A549 (cell line): ENCODE measurements around the gene MADD. TPM values are rescaled to one million over a fixed set of nuclear protein-coding genes. Genes with fewer than 3 reads are reported as not detected.

Source experiments
- ATAC-seq, 2 experiments: fragments of 200-7000 bp in 1 of 2; fragments of >200 bp in 1 of 2; cut with Nextera tagmentation in 1 of 2; cut with Tn5 transposase in 1 of 2; 3 replicates each; pipeline versions ENCODE4 v1.8.0 to v1.9.1; 2018 to 2020; ENCODE audit warnings: mild to moderate bottlenecking in 1 of 2, moderate library complexity in 1 of 2
- CTCF ChIA-PET: fragments of 300-600 bp; sonication (Branson Sonifier 250); formaldehyde crosslinking; extraction: SDS; loops from one replicate; lab custom pipeline; 2021; ENCODE audit warnings: antibody characterized with exemption, inconsistent platforms; lab: Yijun Ruan, JAX
- POLR2A ChIA-PET: fragments of 350-600 bp; formaldehyde crosslinking; extraction: SDS; loops from one replicate; lab custom pipeline; 2021; ENCODE audit warnings: antibody characterized with exemption, inconsistent platforms; lab: Yijun Ruan, JAX
- DNase-seq, 2 experiments: peaks; one replicate each; pipeline versions ENCODE4 v3.0.0 to v3.0.0-alpha.2; 2011 to 2016; ENCODE audit warnings: low read depth in 1 of 2, low spot score in 1 of 2
- FAIRE-seq: peaks from 2 replicates; lab custom pipeline; 2011; peaks lifted over from hg19 to GRCh38; lab: Jason Lieb, UNC
- H3K27ac ChIP-seq, 2 experiments: fragments of >200 bp; sonication (Bioruptor Twin); formaldehyde crosslinking; 3 replicates each; pipeline ENCODE4 v1.5.1; 2016 to 2017
- H3K4me1 ChIP-seq: fragments of >200 bp; sonication (Bioruptor Twin); formaldehyde crosslinking; 3 replicates; pipeline ENCODE4 v1.6.1; 2016
- H3K4me2 ChIP-seq: fragments of >200 bp; sonication (Bioruptor Twin); formaldehyde crosslinking; 3 replicates; pipeline ENCODE4 v1.6.1; 2016
- H3K4me3 ChIP-seq: fragments of >200 bp; sonication (Bioruptor Twin); formaldehyde crosslinking; 3 replicates; pipeline ENCODE4 v1.5.1; 2016
- H3K9me3 ChIP-seq: fragments of >200 bp; sonication (Bioruptor Twin); formaldehyde crosslinking; 3 replicates; pipeline ENCODE4 v1.6.1; 2016
- CBX2 ChIP-seq: fragments of 200-600 bp; sonication (generic); IDR thresholded peaks from 2 replicates; pipeline ENCODE4 v1.6.1; 2016; ENCODE audit warnings: low read depth, mild to moderate bottlenecking, borderline replicate concordance
- CHD4 ChIP-seq: fragments of 200-600 bp; sonication (generic); IDR thresholded peaks from 2 replicates; pipeline ENCODE4 v1.6.1; 2016; ENCODE audit warnings: antibody characterized with exemption, mild to moderate bottlenecking, borderline replicate concordance
- EHF ChIP-seq: fragments of 250-450 bp; sonication (Bioruptor Pico); IDR thresholded peaks from 2 replicates; pipeline ENCODE4 v1.5.0; 2020; ENCODE audit warnings: mild to moderate bottlenecking
- FOSB ChIP-seq: fragments of 250-450 bp; sonication (Bioruptor Pico); IDR thresholded peaks from 2 replicates; pipeline ENCODE4 v1.5.0; 2020; ENCODE audit warnings: mild to moderate bottlenecking, moderate library complexity
- FOSL2 ChIP-seq, 2 experiments: fragments of 450-650 bp in 1 of 2; fragments of >200 bp in 1 of 2; sonication (Bioruptor Twin) in 1 of 2; formaldehyde crosslinking; IDR thresholded peaks; 2 replicates each; pipeline versions ENCODE4 v1.5.0 to v1.6.1; 2016 to 2020; ENCODE audit warnings: mild to moderate bottlenecking in 1 of 2, moderate library complexity in 1 of 2
- FOXS1 ChIP-seq: fragments of 250-450 bp; sonication (Bioruptor Pico); IDR thresholded peaks from 2 replicates; pipeline ENCODE4 v1.5.0; 2020; ENCODE audit warnings: mild to moderate bottlenecking, moderate library complexity
- HDAC2 ChIP-seq: fragments of 200-600 bp; sonication (generic); IDR thresholded peaks from 2 replicates; pipeline ENCODE4 v1.6.1; 2016
- HOXA7 ChIP-seq: fragments of 250-450 bp; sonication (Bioruptor Pico); IDR thresholded peaks from 2 replicates; pipeline ENCODE4 v1.5.0; 2020; ENCODE audit warnings: mild to moderate bottlenecking, moderate library complexity
- JUN ChIP-seq, 2 experiments: fragments of >200 bp; sonication (Bioruptor Twin); formaldehyde crosslinking; IDR thresholded peaks; 2 replicates in 1 of 2; 3 replicates in 1 of 2; pipeline ENCODE4 v1.6.1; 2016 to 2017
- MYC ChIP-seq: IDR thresholded peaks from 2 replicates; pipeline ENCODE4 v1.6.1; 2012; ENCODE audit warnings: mild to moderate bottlenecking, inconsistent platforms, low read length, improper control_type of control experiment, borderline replicate concordance
- NR3C1 ChIP-seq: fragments of >200 bp; sonication (Bioruptor Twin); formaldehyde crosslinking; IDR thresholded peaks from 3 replicates; pipeline ENCODE4 v1.6.1; 2017
- POLR2A ChIP-seq: IDR thresholded peaks from 2 replicates; pipeline ENCODE4 v1.6.1; 2012; ENCODE audit warnings: mild to moderate bottlenecking, low read length
- RFX5 ChIP-seq: fragments of 450-650 bp; IDR thresholded peaks from 2 replicates; pipeline ENCODE4 v1.7.1; 2014; ENCODE audit warnings: antibody characterized with exemption, mild to moderate bottlenecking, moderate library complexity
- SMC3 ChIP-seq: fragments of >200 bp; sonication (Bioruptor Twin); formaldehyde crosslinking; IDR thresholded peaks from 3 replicates; pipeline ENCODE4 v1.6.1; 2018; ENCODE audit warnings: inconsistent platforms
- SREBF2 ChIP-seq: fragments of 450-650 bp; IDR thresholded peaks from 2 replicates; pipeline ENCODE4 v1.6.1; 2014; ENCODE audit warnings: mild to moderate bottlenecking, moderate library complexity
- ZC3H11A ChIP-seq: fragments of 450-650 bp; IDR thresholded peaks from 2 replicates; pipeline ENCODE4 v1.6.1; 2014; ENCODE audit warnings: antibody characterized with exemption, mild to moderate bottlenecking
- ZNF302 ChIP-seq: fragments of 250-450 bp; sonication (Bioruptor Pico); IDR thresholded peaks from 2 replicates; pipeline ENCODE4 v1.9.0; 2021; ENCODE audit warnings: inconsistent platforms, mild to moderate bottlenecking, moderate library complexity
- WGBS: methylation state at CpG from one replicate; pipeline ENCODE4 v1.1.6; 2017; ENCODE audit errors: missing lambda C conversion rate; 5-methylcytosine and 5-hydroxymethylcytosine counted together
- polyA plus RNA-seq, 4 experiments: library from polyadenylated mRNA; depleted of rRNA in 3 of 4; stranded (reverse); fragments of >200 nt; fragmentation: RNase III in 1 of 4; extraction: RNeasy Plus Mini Kit Qiagen cat#74134 plus additional on column Dnase treatment in 1 of 4; gene quantifications; 2 replicates in 3 of 4; 3 replicates in 1 of 4; pipeline ENCODE4 v1.2.3, GENCODE V29; 2011 to 2017
- TF ChIP-seq, protein P1 (sequence below): fragments of 450-650 bp; IDR thresholded peaks from 2 replicates; pipeline ENCODE4 v1.6.1; 2014; ENCODE audit warnings: antibody characterized with exemption
- TF ChIP-seq, protein P2 (sequence below): fragments of >200 bp; sonication (Bioruptor Twin); formaldehyde crosslinking; IDR thresholded peaks from 3 replicates; pipeline ENCODE4 v1.5.1; 2016
- TF ChIP-seq, protein P3 (sequence below): fragments of 150-350 bp; IDR thresholded peaks from 2 replicates; pipeline ENCODE4 v1.6.1; 2014; ENCODE audit warnings: low read depth, mild to moderate bottlenecking, low read length
- TF ChIP-seq, protein P4 (sequence below): fragments of >200 bp; sonication (Bioruptor Twin); formaldehyde crosslinking; IDR thresholded peaks from 3 replicates; pipeline ENCODE4 v1.6.1; 2016

Gene MADD
- polyA plus RNA-seq, 2 of the 4 experiments (the other 2 are of a cell fraction) = 16.7 to 25.2 TPM

DNA sequence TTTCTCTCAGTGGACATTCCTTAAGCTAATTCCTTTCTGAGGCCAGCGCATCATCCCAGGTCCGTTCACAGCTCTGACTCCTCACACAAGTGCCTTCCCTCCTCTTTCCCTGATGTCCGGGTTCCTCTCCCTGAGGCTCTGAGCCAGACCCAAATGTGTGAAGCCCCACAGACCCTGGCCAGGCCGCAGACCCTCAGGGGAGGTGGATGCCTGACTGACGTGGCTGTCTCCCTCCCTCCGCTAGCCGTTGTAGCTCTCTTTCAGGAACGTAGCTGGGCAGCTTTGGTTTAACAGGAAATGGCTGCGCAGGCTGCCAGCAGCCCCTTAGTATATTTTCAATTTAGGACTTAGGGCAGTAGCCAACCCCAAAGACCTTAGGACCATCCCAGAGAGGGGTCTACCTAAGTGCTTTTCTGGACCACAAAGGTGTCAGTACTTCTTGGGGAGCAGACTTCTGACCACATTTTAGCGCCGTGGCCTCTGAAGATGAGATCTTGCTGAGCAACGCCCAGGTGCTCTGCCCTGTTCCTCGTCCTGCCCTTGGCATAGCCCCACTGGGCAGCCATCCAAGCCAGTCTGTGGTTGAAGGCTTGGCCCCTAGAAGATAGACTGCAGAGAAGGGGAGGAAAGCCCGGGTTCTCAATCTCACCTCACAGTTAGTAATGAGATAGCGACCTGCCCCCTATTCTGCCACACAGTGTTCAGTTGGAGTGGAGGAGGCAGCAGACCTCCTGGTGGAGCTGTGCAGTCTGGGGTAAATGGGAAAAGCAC, 55.5 kb downstream of the MADD start:
- POLR2A ChIA-PET = no interaction called here
- Histone ChIP-seq H3K9me3 (no peaks in the 10 kb centered on the region), H3K4me2 (no peak overlapping the region), H3K4me3 (no peak overlapping the region), H3K4me1 (no peaks in the 10 kb centered on the region), H3K27ac (no peak overlapping the region)
- ATAC-seq (no peak), FAIRE-seq (no peak), DNase-seq (no peak)
- TF ChIP-seq, protein P1, sequence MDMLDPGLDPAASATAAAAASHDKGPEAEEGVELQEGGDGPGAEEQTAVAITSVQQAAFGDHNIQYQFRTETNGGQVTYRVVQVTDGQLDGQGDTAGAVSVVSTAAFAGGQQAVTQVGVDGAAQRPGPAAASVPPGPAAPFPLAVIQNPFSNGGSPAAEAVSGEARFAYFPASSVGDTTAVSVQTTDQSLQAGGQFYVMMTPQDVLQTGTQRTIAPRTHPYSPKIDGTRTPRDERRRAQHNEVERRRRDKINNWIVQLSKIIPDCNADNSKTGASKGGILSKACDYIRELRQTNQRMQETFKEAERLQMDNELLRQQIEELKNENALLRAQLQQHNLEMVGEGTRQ = no peak
- TF ChIP-seq, protein P2, sequence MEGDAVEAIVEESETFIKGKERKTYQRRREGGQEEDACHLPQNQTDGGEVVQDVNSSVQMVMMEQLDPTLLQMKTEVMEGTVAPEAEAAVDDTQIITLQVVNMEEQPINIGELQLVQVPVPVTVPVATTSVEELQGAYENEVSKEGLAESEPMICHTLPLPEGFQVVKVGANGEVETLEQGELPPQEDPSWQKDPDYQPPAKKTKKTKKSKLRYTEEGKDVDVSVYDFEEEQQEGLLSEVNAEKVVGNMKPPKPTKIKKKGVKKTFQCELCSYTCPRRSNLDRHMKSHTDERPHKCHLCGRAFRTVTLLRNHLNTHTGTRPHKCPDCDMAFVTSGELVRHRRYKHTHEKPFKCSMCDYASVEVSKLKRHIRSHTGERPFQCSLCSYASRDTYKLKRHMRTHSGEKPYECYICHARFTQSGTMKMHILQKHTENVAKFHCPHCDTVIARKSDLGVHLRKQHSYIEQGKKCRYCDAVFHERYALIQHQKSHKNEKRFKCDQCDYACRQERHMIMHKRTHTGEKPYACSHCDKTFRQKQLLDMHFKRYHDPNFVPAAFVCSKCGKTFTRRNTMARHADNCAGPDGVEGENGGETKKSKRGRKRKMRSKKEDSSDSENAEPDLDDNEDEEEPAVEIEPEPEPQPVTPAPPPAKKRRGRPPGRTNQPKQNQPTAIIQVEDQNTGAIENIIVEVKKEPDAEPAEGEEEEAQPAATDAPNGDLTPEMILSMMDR = no peak
- TF ChIP-seq MYC = no peak
- TF ChIP-seq HDAC2 = no peak
- no peak for TF ChIP-seq JUN (IDR thresholded peaks at IDR 0.05)
- CTCF ChIA-PET = interaction anchor here (0.6 to 2.2 kb wide), 4 partner anchors 13 to 500 kb away, joined by 3 to 11 read pairs (median 4); no protein-coding TSS in a partner anchor
- 90% methylated on average over 14 of the region's 15 CpGs for WGBS

DNA sequence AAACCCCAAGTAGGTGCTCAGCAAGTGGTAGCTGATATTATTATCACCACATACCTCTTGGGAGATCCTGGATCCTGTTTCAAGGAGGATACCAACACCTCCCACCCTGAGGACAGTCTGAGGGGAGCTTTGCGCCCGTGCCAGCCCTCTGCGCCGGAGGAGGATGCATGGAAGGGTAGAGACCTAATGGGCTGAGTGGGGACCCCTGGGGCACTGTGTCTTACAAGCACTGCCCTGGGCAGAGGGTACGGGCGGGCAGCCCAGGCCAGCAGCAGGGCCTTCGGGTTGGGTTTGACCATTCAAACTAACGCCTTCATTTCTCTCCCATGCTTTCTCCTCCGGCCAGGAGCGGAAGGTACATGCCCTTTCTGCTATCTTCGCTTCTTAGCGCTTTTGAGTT, 56.3 kb downstream of the MADD start:
- ATAC-seq = no peak
- DNase-seq = no peak
- no peak overlapping the region for H3K4me2 ChIP-seq
- 93% methylated on average over 12 of the region's 12 CpGs for WGBS
- H3K27ac ChIP-seq = no peak overlapping the region
- TF ChIP-seq POLR2A = no peak
- TF ChIP-seq SMC3 = no peak
- no peak for TF ChIP-seq SREBF2
- TF ChIP-seq, protein P3, sequence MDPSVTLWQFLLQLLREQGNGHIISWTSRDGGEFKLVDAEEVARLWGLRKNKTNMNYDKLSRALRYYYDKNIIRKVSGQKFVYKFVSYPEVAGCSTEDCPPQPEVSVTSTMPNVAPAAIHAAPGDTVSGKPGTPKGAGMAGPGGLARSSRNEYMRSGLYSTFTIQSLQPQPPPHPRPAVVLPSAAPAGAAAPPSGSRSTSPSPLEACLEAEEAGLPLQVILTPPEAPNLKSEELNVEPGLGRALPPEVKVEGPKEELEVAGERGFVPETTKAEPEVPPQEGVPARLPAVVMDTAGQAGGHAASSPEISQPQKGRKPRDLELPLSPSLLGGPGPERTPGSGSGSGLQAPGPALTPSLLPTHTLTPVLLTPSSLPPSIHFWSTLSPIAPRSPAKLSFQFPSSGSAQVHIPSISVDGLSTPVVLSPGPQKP = no peak
- TF ChIP-seq FOSB (CRISPR knock-in tag) = no peak
- no peak for TF ChIP-seq HOXA7
- TF ChIP-seq RFX5 = no peak
- no peak for TF ChIP-seq EHF (CRISPR knock-in tag)
- no peak for TF ChIP-seq CHD4
- TF ChIP-seq, protein P1 = no peak
- TF ChIP-seq FOSL2 (IDR thresholded peaks at IDR 0.05) = no peak
- TF ChIP-seq FOSL2 (CRISPR knock-in tag; IDR thresholded peaks at IDR 0.05) = no peak
- no peak for TF ChIP-seq CBX2
- TF ChIP-seq FOXS1 = no peak
- no peak for TF ChIP-seq ZNF302 (CRISPR knock-in tag)
- TF ChIP-seq, protein P4, sequence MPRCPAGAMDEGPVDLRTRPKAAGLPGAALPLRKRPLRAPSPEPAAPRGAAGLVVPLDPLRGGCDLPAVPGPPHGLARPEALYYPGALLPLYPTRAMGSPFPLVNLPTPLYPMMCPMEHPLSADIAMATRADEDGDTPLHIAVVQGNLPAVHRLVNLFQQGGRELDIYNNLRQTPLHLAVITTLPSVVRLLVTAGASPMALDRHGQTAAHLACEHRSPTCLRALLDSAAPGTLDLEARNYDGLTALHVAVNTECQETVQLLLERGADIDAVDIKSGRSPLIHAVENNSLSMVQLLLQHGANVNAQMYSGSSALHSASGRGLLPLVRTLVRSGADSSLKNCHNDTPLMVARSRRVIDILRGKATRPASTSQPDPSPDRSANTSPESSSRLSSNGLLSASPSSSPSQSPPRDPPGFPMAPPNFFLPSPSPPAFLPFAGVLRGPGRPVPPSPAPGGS = no peak
- no peak for TF ChIP-seq ZC3H11A
- no peak for TF ChIP-seq NR3C1
- TF ChIP-seq, all 56 proteins: peak for 0
- ChIA-PET CTCF (interaction anchor here (0.6 to 1.2 kb wide), 5 partner anchors 10 to 499 kb away, joined by 3 to 6 read pairs (median 3); no protein-coding TSS in a partner anchor), POLR2A (no interaction called here)
- no peaks in the 10 kb centered on the region for H3K4me1 ChIP-seq
- H3K9me3 ChIP-seq = no peaks in the 10 kb centered on the region
- H3K4me3 ChIP-seq = no peak overlapping the region
- FAIRE-seq = no peak
